H4 (cell line): ENCODE measurements around the gene SHROOM2. TPM values are rescaled to one million over a fixed set of nuclear protein-coding genes. Genes with fewer than 3 reads are reported as not detected.

ENCODE experiments used
- DNase-seq: peaks from one replicate; pipeline ENCODE4 v3.0.0-alpha.2; 2015; ENCODE audit warnings: low spot score
- total RNA-seq: library from RNA; depleted of rRNA; stranded (reverse); fragments of >200 nt; shearing (Covaris generic); gene quantifications from 2 replicates; pipeline ENCODE4 v1.2.3, GENCODE V29; 2014

SHROOM2 gene
- total RNA-seq, 1 experiment from 2014 or later, result 3.6 TPM

- no peak for DNase-seq
Measured at GRCh38 chrX:9895225-9895912, 109.1 kb downstream of the SHROOM2 start.

- peak; percentile 84 for DNase-seq
Measured at GRCh38 chrX:9897761-9898161, 111.5 kb downstream of the SHROOM2 start.

- no peak for DNase-seq
Measured at GRCh38 chrX:9899640-9900111, 113.4 kb downstream of the SHROOM2 start.

GRCh38 chrX:9902656-9903055 is 116.4 kb downstream of the SHROOM2 start:
- peak; percentile 48 for DNase-seq

GRCh38 chrX:9903146-9903545 is 116.9 kb downstream of the SHROOM2 start:
- no peak for DNase-seq

- no peak for DNase-seq
Measured at GRCh38 chrX:9905288-9905687, 119.1 kb downstream of the SHROOM2 start.

- no peak for DNase-seq
Measured at GRCh38 chrX:9905721-9906120, 119.5 kb downstream of the SHROOM2 start.

GRCh38 chrX:9906919-9907318 is 120.7 kb downstream of the SHROOM2 start:
- no peak for DNase-seq

GRCh38 chrX:9907645-9908387 is 121.6 kb downstream of the SHROOM2 start:
- peak; percentile 42 for DNase-seq

- no peak for DNase-seq
Measured at GRCh38 chrX:9909254-9909653, 123.0 kb downstream of the SHROOM2 start.

GRCh38 chrX:9911487-9911886 is 125.3 kb downstream of the SHROOM2 start:
- peak; percentile 14 for DNase-seq

- DNase-seq, result no peak
Measured at GRCh38 chrX:9912351-9913145, 126.3 kb downstream of the SHROOM2 start.

- DNase-seq, result no peak
Measured at GRCh38 chrX:9913146-9913433, 126.9 kb downstream of the SHROOM2 start.

GRCh38 chrX:9917861-9918260 is 131.6 kb downstream of the SHROOM2 start:
- DNase-seq, result no peak

- DNase-seq, result no peak
Measured at GRCh38 chrX:9919632-9920172, 133.5 kb downstream of the SHROOM2 start.

- no peak for DNase-seq
Measured at GRCh38 chrX:9921407-9921806, 135.2 kb downstream of the SHROOM2 start.

GRCh38 chrX:9923357-9923756 is 137.1 kb downstream of the SHROOM2 start:
- no peak for DNase-seq

- DNase-seq, result no peak
Measured at GRCh38 chrX:9926002-9926401, 139.8 kb downstream of the SHROOM2 start.

- no peak for DNase-seq
Measured at GRCh38 chrX:9927698-9928482, 141.7 kb downstream of the SHROOM2 start.

GRCh38 chrX:9935436-9935835 is 149.2 kb downstream of the SHROOM2 start:
- no peak for DNase-seq

GRCh38 chrX:9937761-9938160 is 151.5 kb downstream of the SHROOM2 start:
- DNase-seq, result no peak

- DNase-seq, result no peak
Measured at GRCh38 chrX:9938516-9938915, 152.3 kb downstream of the SHROOM2 start.
